GM12878 (cell line): ENCODE measurements around the gene AXIN1. TPM values are rescaled to one million over a fixed set of nuclear protein-coding genes. Genes with fewer than 3 reads are reported as not detected.

ENCODE experiments used
- ATAC-seq: fragments of 200-7000 bp; cut with Tn5 transposase; 3 replicates; pipeline ENCODE4 v1.9.1; 2020; ENCODE audit warnings: mild to moderate bottlenecking, moderate library complexity
- BruUV-seq: library from RNA; stranded (reverse); fragments of 400-500 nt; replicated peaks from 2 replicates; lab custom pipeline; 2021; lab: Mats Ljungman, UMichigan
- CTCF ChIA-PET: fragments of 300-600 bp; sonication (Branson Sonifier 250); formaldehyde crosslinking; extraction: SDS; loops from one replicate; lab custom pipeline; 2021; ENCODE audit warnings: inconsistent platforms; lab: Yijun Ruan, JAX
- POLR2A ChIA-PET: fragments of 350-600 bp; formaldehyde crosslinking; extraction: SDS; loops from one replicate; lab custom pipeline; 2021; ENCODE audit warnings: inconsistent platforms; lab: Charles Lee
- RAD21 ChIA-PET: fragments of 300-600 bp; sonication (Branson Sonifier 250); formaldehyde crosslinking; loops from one replicate; lab custom pipeline; 2023; ENCODE audit warnings: antibody characterized with exemption; ENCODE audit not compliant: unreplicated experiment; lab: Charles Lee
- SMC1A ChIA-PET: fragments of 300-600 bp; sonication (Branson Sonifier 250); formaldehyde crosslinking; loops from one replicate; lab custom pipeline; 2023; ENCODE audit not compliant: unreplicated experiment, uncharacterized antibody; lab: Charles Lee
- DNase-seq: peaks from one replicate; pipeline ENCODE4 v3.0.0-alpha.2; 2011; ENCODE audit warnings: low read depth, low spot score
- FAIRE-seq: peaks from 3 replicates; lab custom pipeline; 2011; peaks lifted over from hg19 to GRCh38; lab: Jason Lieb, UNC
- H2AFZ ChIP-seq: 2 replicates; pipeline ENCODE4 v1.6.0; 2011; ENCODE audit warnings: low read depth, low read length, control low read depth; ENCODE audit not compliant: control insufficient read depth
- H3K27ac ChIP-seq: 2 replicates; pipeline ENCODE4 v1.5.1; 2011; ENCODE audit warnings: control low read depth; ENCODE audit not compliant: control insufficient read depth, insufficient read depth
- H3K27me3 ChIP-seq, 2 experiments: replicated peaks in 1 of 2; 2 replicates each; pipeline versions ENCODE4 v1.6.0 to v1.6.1; 2011; ENCODE audit warnings: low read length in 1 of 2; ENCODE audit not compliant: control insufficient read depth in 2 of 2, insufficient read depth in 2 of 2
- H3K36me3 ChIP-seq, 2 experiments: 2 replicates each; pipeline ENCODE4 v1.5.1; 2011; ENCODE audit warnings: low read length in 1 of 2; ENCODE audit not compliant: control insufficient read depth in 2 of 2, insufficient read depth in 2 of 2
- H3K4me1 ChIP-seq: 2 replicates; pipeline ENCODE4 v1.6.1; 2011; ENCODE audit warnings: mild to moderate bottlenecking, low read length, moderate library complexity, mixed read lengths; ENCODE audit not compliant: control insufficient read depth, insufficient read depth
- H3K4me2 ChIP-seq: 2 replicates; pipeline ENCODE4 v1.6.0; 2011; ENCODE audit warnings: control low read depth; ENCODE audit not compliant: control insufficient read depth, insufficient read depth
- H3K4me3 ChIP-seq: fragments of 200-600 bp; sonication (generic); 2 replicates; pipeline ENCODE4 v1.5.1; 2016
- H3K79me2 ChIP-seq: 2 replicates; pipeline ENCODE4 v1.6.0; 2011; ENCODE audit warnings: low read length; ENCODE audit not compliant: control insufficient read depth, insufficient read depth
- H3K9ac ChIP-seq: 2 replicates; pipeline ENCODE4 v1.8.0; 2011; ENCODE audit warnings: low read length, control low read depth, mixed read lengths; ENCODE audit not compliant: control insufficient read depth, insufficient read depth
- H3K9me3 ChIP-seq: replicated peaks from 3 replicates; pipeline ENCODE4 v1.5.1; 2011; ENCODE audit warnings: mild to moderate bottlenecking, low read length; ENCODE audit not compliant: control insufficient read depth, insufficient read depth
- H4K20me1 ChIP-seq: 2 replicates; pipeline ENCODE4 v1.6.0; 2011; ENCODE audit not compliant: control insufficient read depth, insufficient read depth
- ATF7 ChIP-seq: fragments of 450-650 bp; IDR thresholded peaks from 2 replicates; pipeline ENCODE4 v1.6.1; 2016; ENCODE audit warnings: low read depth, mild to moderate bottlenecking
- BACH1 ChIP-seq: fragments of 450-650 bp; IDR thresholded peaks from 2 replicates; pipeline ENCODE4 v1.6.1; 2017; ENCODE audit warnings: mild to moderate bottlenecking, borderline replicate concordance
- HDGF ChIP-seq: fragments of 450-650 bp; IDR thresholded peaks from 2 replicates; pipeline ENCODE4 v1.6.1; 2016; ENCODE audit warnings: antibody characterized with exemption
- IKZF1 ChIP-seq: fragments of 450-650 bp; conservative IDR thresholded peaks from 2 replicates; pipeline ENCODE4 v1.6.1; 2017; ENCODE audit warnings: antibody characterized with exemption, mild to moderate bottlenecking
- IKZF2 ChIP-seq, 2 experiments: fragments of 450-650 bp; IDR thresholded peaks; 2 replicates each; pipeline ENCODE4 v1.6.1; 2017; ENCODE audit warnings: mild to moderate bottlenecking in 2 of 2, moderate library complexity in 2 of 2
- NR2C1 ChIP-seq: fragments of 450-650 bp; IDR thresholded peaks from 2 replicates; pipeline ENCODE4 v1.6.1; 2017; ENCODE audit warnings: antibody characterized with exemption, mild to moderate bottlenecking, moderate library complexity
- POLR2A ChIP-seq: IDR thresholded peaks from 2 replicates; pipeline ENCODE4 v1.6.1; 2011; ENCODE audit warnings: low read depth, mild to moderate bottlenecking, low read length
- RBBP5 ChIP-seq: fragments of 200-600 bp; sonication (generic); conservative IDR thresholded peaks from 2 replicates; pipeline ENCODE4 v1.6.1; 2016
- SREBF1 ChIP-seq: IDR thresholded peaks from 2 replicates; pipeline ENCODE4 v1.6.1; 2012; ENCODE audit warnings: mild to moderate bottlenecking, low read length
- STAT1 ChIP-seq: fragments of 450-650 bp; conservative IDR thresholded peaks from 2 replicates; pipeline ENCODE4 v1.6.1; 2014; ENCODE audit warnings: antibody characterized with exemption, mild to moderate bottlenecking
- WGBS: methylation state at CpG from one replicate; pipeline ENCODE4 v1.1.6; 2016; ENCODE audit warnings: low lambda C conversion rate; ENCODE audit not compliant: insufficient replicate concordance, insufficient coverage; ENCODE audit errors: missing lambda C conversion rate; 5-methylcytosine and 5-hydroxymethylcytosine counted together
- in situ Hi-C: fragments of 300-500 bp; cut with MboI; formaldehyde crosslinking; loops from 9 replicates; pipeline ENCODE4 v1.14.3; 2018; ENCODE audit warnings: mixed read lengths
- intact Hi-C: fragments of 100-400 bp; cut with micrococcal nuclease; formaldehyde crosslinking; loops from one replicate; pipeline ENCODE4 v1.14.2; 2022; ENCODE audit not compliant: unreplicated experiment
- polyA plus RNA-seq, 11 experiments: library from polyadenylated mRNA; depleted of rRNA in 4 of 11; unstranded in 6 of 11; stranded (reverse) in 5 of 11; fragments of >200 nt; fragmentation: Nextera tagmentation in 4 of 11; fragmentation: Illumina TruSeq in 1 of 11; extraction: Ambion mirVana in 4 of 11; extraction: Trizol in 1 of 11; gene quantifications; 1 replicate in 1 of 11; 2 replicates in 10 of 11; pipeline versions ENCODE4 v1.2.1 to v1.2.3, GENCODE V29; 2011 to 2016; ENCODE audit warnings: inconsistent platforms in 2 of 11, missing spikeins in 2 of 11, low read depth in 1 of 11
- total RNA-seq, 4 experiments: library from RNA; depleted of rRNA in 3 of 4; stranded (reverse); fragments of >200 nt in 3 of 4; fragmentation: Illumina TruSeq in 1 of 4; extraction: Trizol in 1 of 4; gene quantifications; 2 replicates each; pipeline versions ENCODE4 v1.2.1 to v1.2.3, GENCODE V29; 2013 to 2021
- TF ChIP-seq, protein P1 (sequence below): IDR thresholded peaks from 2 replicates; pipeline ENCODE4 v1.6.1; 2011; ENCODE audit warnings: borderline replicate concordance, low read depth, mild to moderate bottlenecking, moderate library complexity, low read length; ENCODE audit not compliant: insufficient read depth, poor library complexity, severe bottlenecking
- TF ChIP-seq, protein P2 (sequence below): IDR thresholded peaks from 2 replicates; pipeline ENCODE4 v1.6.1; 2012; ENCODE audit warnings: mild to moderate bottlenecking, low read depth, low read length

Gene AXIN1
- total and polyA plus RNA-seq, 10 of the 15 experiments (the other 5 are each of a cell fraction or from before 2014, with no cell fraction given), result 0.26 to 27.1 (median 7.7) TPM

DNA sequence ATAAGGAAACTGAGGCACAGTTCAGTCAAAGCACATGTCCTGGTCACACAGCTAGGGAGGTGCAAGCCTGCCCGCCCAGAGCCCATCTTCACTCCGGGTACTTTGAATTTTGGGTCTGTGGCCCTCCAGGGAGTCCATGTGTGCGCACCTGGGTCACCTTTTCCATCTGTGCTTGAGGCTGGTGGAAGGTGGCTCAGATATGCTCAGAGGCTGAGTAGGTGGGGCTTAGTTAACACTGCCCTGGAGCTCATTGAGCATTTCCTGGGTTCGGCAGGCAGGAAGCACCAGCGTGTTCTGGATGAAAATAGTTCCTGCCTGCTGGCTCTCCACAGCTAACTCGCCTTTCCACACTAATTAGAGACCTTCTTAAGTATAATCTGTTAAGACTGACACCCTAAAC, 98.7 kb downstream of the AXIN1 start:
- WGBS, result 90% methylated on average over 6 of the region's 6 CpGs
- in situ Hi-C loops (no loop called here), intact Hi-C loops (loop anchor here (2.0 kb wide), 1 partner anchor 19 kb away; the partner anchor contains the start of gene FAM234A)
- Histone ChIP-seq H3K9ac (no peak overlapping the region), H3K79me2 (no peaks in the 10 kb centered on the region), H4K20me1 (no peaks in the 10 kb centered on the region), H3K27ac (no peak overlapping the region), H2AFZ (no peak overlapping the region), H3K4me2 (no peak overlapping the region), H3K27me3 (no peaks in the 10 kb centered on the region), H3K9me3 (no peaks in the 10 kb centered on the region), H3K4me1 (peaks cover 4% of the 10 kb centered on the region; the same call in 1 of the 2 replicates), H3K36me3 (peaks cover 0 to 4% of the 10 kb centered on the region in 2 experiments; a peak in 2 of 4 replicates), H3K4me3 (no peak overlapping the region)
- TF ChIP-seq NR2C1 (no peak), BACH1 (no peak), STAT1 (no peak), ATF7 (no peak), HDGF (no peak), IKZF2 (IDR thresholded peaks at IDR 0.05) (no peak), SREBF1 (no peak), RBBP5 (no peak), POLR2A (no peak), IKZF1 (no peak)
- TF ChIP-seq, protein P1, sequence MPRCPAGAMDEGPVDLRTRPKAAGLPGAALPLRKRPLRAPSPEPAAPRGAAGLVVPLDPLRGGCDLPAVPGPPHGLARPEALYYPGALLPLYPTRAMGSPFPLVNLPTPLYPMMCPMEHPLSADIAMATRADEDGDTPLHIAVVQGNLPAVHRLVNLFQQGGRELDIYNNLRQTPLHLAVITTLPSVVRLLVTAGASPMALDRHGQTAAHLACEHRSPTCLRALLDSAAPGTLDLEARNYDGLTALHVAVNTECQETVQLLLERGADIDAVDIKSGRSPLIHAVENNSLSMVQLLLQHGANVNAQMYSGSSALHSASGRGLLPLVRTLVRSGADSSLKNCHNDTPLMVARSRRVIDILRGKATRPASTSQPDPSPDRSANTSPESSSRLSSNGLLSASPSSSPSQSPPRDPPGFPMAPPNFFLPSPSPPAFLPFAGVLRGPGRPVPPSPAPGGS, result no peak
- TF ChIP-seq, protein P2, sequence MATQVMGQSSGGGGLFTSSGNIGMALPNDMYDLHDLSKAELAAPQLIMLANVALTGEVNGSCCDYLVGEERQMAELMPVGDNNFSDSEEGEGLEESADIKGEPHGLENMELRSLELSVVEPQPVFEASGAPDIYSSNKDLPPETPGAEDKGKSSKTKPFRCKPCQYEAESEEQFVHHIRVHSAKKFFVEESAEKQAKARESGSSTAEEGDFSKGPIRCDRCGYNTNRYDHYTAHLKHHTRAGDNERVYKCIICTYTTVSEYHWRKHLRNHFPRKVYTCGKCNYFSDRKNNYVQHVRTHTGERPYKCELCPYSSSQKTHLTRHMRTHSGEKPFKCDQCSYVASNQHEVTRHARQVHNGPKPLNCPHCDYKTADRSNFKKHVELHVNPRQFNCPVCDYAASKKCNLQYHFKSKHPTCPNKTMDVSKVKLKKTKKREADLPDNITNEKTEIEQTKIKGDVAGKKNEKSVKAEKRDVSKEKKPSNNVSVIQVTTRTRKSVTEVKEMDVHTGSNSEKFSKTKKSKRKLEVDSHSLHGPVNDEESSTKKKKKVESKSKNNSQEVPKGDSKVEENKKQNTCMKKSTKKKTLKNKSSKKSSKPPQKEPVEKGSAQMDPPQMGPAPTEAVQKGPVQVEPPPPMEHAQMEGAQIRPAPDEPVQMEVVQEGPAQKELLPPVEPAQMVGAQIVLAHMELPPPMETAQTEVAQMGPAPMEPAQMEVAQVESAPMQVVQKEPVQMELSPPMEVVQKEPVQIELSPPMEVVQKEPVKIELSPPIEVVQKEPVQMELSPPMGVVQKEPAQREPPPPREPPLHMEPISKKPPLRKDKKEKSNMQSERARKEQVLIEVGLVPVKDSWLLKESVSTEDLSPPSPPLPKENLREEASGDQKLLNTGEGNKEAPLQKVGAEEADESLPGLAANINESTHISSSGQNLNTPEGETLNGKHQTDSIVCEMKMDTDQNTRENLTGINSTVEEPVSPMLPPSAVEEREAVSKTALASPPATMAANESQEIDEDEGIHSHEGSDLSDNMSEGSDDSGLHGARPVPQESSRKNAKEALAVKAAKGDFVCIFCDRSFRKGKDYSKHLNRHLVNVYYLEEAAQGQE, result no peak
- DNase-seq, result no peak
- RAD21 ChIA-PET, result interaction anchor here (1.1 to 2.4 kb wide), 2 partner anchors 19 to 31 kb away, joined by 4 to 13 read pairs; partner anchors contain the start of gene FAM234A
- FAIRE-seq, result no peak
- no peak for ATAC-seq
- CTCF ChIA-PET, result no interaction called here
- BruUV-seq, result no TSS peak
- POLR2A ChIA-PET, result interaction anchor here (0.8 to 3.7 kb wide), 2 partner anchors 18 to 24 kb away, joined by 3 to 26 read pairs; partner anchors contain the start of gene FAM234A
- SMC1A ChIA-PET, result no interaction called here
